ENCODE data around the gene ZNF655.

The ZNF655 gene

GRCh38 chr7:99606531-99606930 lies 48.1 kb downstream of the ZNF655 start:
- H3K27ac Mint-ChIP-seq, result no peak overlapping the region
- no peaks in the 10 kb centered on the region for H3K36me3 Mint-ChIP-seq (ENCODE audit: low read depth)

GRCh38 chr7:99607548-99607947 lies 49.1 kb downstream of the ZNF655 start:
- Mint-ChIP-seq H3K27ac (no peak overlapping the region), H3K27me3 (ENCODE audit: low read depth) (peaks cover 5% of the 10 kb centered on the region), H3K36me3 (ENCODE audit: low read depth) (no peaks in the 10 kb centered on the region), H3K9me3 (no peaks in the 10 kb centered on the region), H3K4me1 (no peaks in the 10 kb centered on the region), H3K4me3 (no peak overlapping the region)
- no peak for TF ChIP-seq CTCF (IDR thresholded peaks at IDR 0.05; ENCODE audit: unreplicated experiment in 3 of 3)

More at GRCh38 chr7:99606531-99606930, 48.1 kb downstream of the ZNF655 start:
- TF ChIP-seq CTCF (IDR thresholded peaks at IDR 0.05; ENCODE audit: unreplicated experiment in 3 of 3), result no peak
- Mint-ChIP-seq H3K4me1 (no peaks in the 10 kb centered on the region), H3K27me3 (ENCODE audit: low read depth) (peaks cover 5% of the 10 kb centered on the region), H3K9me3 (no peaks in the 10 kb centered on the region), H3K4me3 (no peak overlapping the region)

- H3K9me3 Mint-ChIP-seq, result no peaks in the 10 kb centered on the region
- H3K4me3 Mint-ChIP-seq, result peak overlapping the region; percentile 47 to 73 (median 66)
- no peak overlapping the region for H3K27ac Mint-ChIP-seq
- TF ChIP-seq CTCF (IDR thresholded peaks at IDR 0.05; ENCODE audit: unreplicated experiment in 3 of 3), result no peak
- H3K27me3 Mint-ChIP-seq (ENCODE audit: low read depth), result peaks cover 5% of the 10 kb centered on the region
- H3K4me1 Mint-ChIP-seq, result peaks cover 32% of the 10 kb centered on the region
- peaks cover 12% of the 10 kb centered on the region for H3K36me3 Mint-ChIP-seq (ENCODE audit: low read depth)
Observed at GRCh38 chr7:99614495-99614894, 56.1 kb downstream of the ZNF655 start.

GRCh38 chr7:99615989-99616358 lies 57.5 kb downstream of the ZNF655 start:
- peak overlapping the region; percentile 93 to 100 (median 97) for H3K4me3 Mint-ChIP-seq
- H3K36me3 Mint-ChIP-seq (ENCODE audit: low read depth), result peaks cover 24% of the 10 kb centered on the region
- no peaks in the 10 kb centered on the region for H3K27me3 Mint-ChIP-seq (ENCODE audit: low read depth)
- H3K27ac Mint-ChIP-seq, result peak overlapping the region; percentile 82 to 98 (median 96)
- TF ChIP-seq CTCF (IDR thresholded peaks at IDR 0.05; ENCODE audit: unreplicated experiment in 3 of 3), result no peak
- no peaks in the 10 kb centered on the region for H3K9me3 Mint-ChIP-seq
- H3K4me1 Mint-ChIP-seq, result peaks cover 32% of the 10 kb centered on the region

- Mint-ChIP-seq H3K4me3 (peak within 1 kb of the TSS; percentile 93 to 100 (median 97)), H3K27me3 (ENCODE audit: low read depth) (no peaks in the 10 kb centered on the region), H3K4me1 (peaks cover 32% of the 10 kb centered on the region), H3K9me3 (no peaks in the 10 kb centered on the region), H3K36me3 (ENCODE audit: low read depth) (peaks cover 30% of the 10 kb centered on the region), H3K27ac (peak within 1 kb of the TSS; percentile 82 to 98 (median 96))
- peak; percentile 24 to 52 (median 35) for TF ChIP-seq CTCF (IDR thresholded peaks at IDR 0.05; ENCODE audit: unreplicated experiment in 3 of 3)
Observed at GRCh38 chr7:99616359-99617191, 58.1 kb downstream of the ZNF655 start, which contains the start of gene ZSCAN25. ZSCAN25 (plus strand) TSS chr7:99616946; CDS start chr7:99619607, 2,661 bp downstream.
